ENCODE measurements around the gene DNAJC10. TPM values are rescaled to one million over a fixed set of nuclear protein-coding genes. Genes with fewer than 3 reads are reported as not detected.

DNAJC10 gene
- total RNA-seq, 1 donor from 2014 or later = 89.5 TPM

- no peak for TF ChIP-seq CTCF (conservative IDR thresholded peaks at IDR 0.05; ENCODE audit: low read depth, low read length)
- H3K4me3 ChIP-seq (ENCODE audit: low read depth, low read length) = no peak overlapping the region
- DNase-seq (ENCODE audit: low read depth) = no peak
Measured at GRCh38 chr2:182822733-182823132, 106.7 kb downstream of the DNAJC10 start.

GRCh38 chr2:182824056-182824766 is 108.2 kb downstream of the DNAJC10 start:
- no peak for TF ChIP-seq CTCF (conservative IDR thresholded peaks at IDR 0.05; ENCODE audit: low read depth, low read length)
- no peak for DNase-seq (ENCODE audit: low read depth)

GRCh38 chr2:182824767-182825158 is 108.7 kb downstream of the DNAJC10 start:
- DNase-seq (ENCODE audit: low read depth) = no peak
- TF ChIP-seq CTCF (conservative IDR thresholded peaks at IDR 0.05; ENCODE audit: low read depth, low read length) = no peak
- no peak overlapping the region for H3K4me3 ChIP-seq (ENCODE audit: low read depth, low read length)

More at GRCh38 chr2:182824056-182824766, 108.2 kb downstream of the DNAJC10 start:
- no peak overlapping the region for H3K4me3 ChIP-seq (ENCODE audit: low read depth, low read length)

- DNase-seq (ENCODE audit: low read depth) = no peak
- TF ChIP-seq CTCF (conservative IDR thresholded peaks at IDR 0.05; ENCODE audit: low read depth, low read length) = no peak
Measured at GRCh38 chr2:182826064-182826463, 110.0 kb downstream of the DNAJC10 start.

GRCh38 chr2:182826496-182826895 is 110.4 kb downstream of the DNAJC10 start:
- no peak for DNase-seq (ENCODE audit: low read depth)
- no peak overlapping the region for H3K4me3 ChIP-seq (ENCODE audit: low read depth, low read length)
- TF ChIP-seq CTCF (conservative IDR thresholded peaks at IDR 0.05; ENCODE audit: low read depth, low read length) = no peak

More at GRCh38 chr2:182826064-182826463, 110.0 kb downstream of the DNAJC10 start:
- H3K4me3 ChIP-seq (ENCODE audit: low read depth, low read length) = no peak overlapping the region

GRCh38 chr2:182827182-182827879 is 111.3 kb downstream of the DNAJC10 start:
- no peak for DNase-seq (ENCODE audit: low read depth)
- no peak for TF ChIP-seq CTCF (conservative IDR thresholded peaks at IDR 0.05; ENCODE audit: low read depth, low read length)

More at GRCh38 chr2:182827182-182827879, 111.3 kb downstream of the DNAJC10 start:
- no peak overlapping the region for H3K4me3 ChIP-seq (ENCODE audit: low read depth, low read length)

Measured in epithelial cell of proximal tubule (primary cell).